HG03280 (cell line): ENCODE data around the gene SLC25A6.
"Not testable (repeated sequence)": the region's sequence is repeated elsewhere in the genome, so short reads cannot be mapped to it uniquely, and the experiment has no call there.

Experiments
- ATAC-seq: cut with Tn5 transposase; IDR thresholded peaks from one replicate; pipeline ENCODE4 v1.9.1; 2021; ENCODE audit warnings: mild to moderate bottlenecking, moderate library complexity; ENCODE audit not compliant: unreplicated experiment

SLC25A6 gene

GRCh38 chrX:1416327-1416784 is 24.4 kb upstream of the SLC25A6 start:
- no peak for ATAC-seq

GRCh38 chrX:1412551-1413161 is 20.7 kb upstream of the SLC25A6 start:
- no peak for ATAC-seq

- ATAC-seq: no peak
Measured at GRCh38 chrX:1411326-1411725, 19.4 kb upstream of the SLC25A6 start.

GRCh38 chrX:1407035-1407434 is 15.1 kb upstream of the SLC25A6 start:
- no peak for ATAC-seq

- ATAC-seq: not testable (repeated sequence)
Measured at GRCh38 chrX:1405769-1406168, 13.9 kb upstream of the SLC25A6 start.

GRCh38 chrX:1403867-1404266 is 12.0 kb upstream of the SLC25A6 start:
- not testable (repeated sequence) for ATAC-seq

GRCh38 chrX:1403228-1403627 is 11.3 kb upstream of the SLC25A6 start:
- ATAC-seq: no peak

- no peak for ATAC-seq
Measured at GRCh38 chrX:1401611-1402430, 9.9 kb upstream of the SLC25A6 start.

- ATAC-seq: no peak
Measured at GRCh38 chrX:1400742-1401471, 9.0 kb upstream of the SLC25A6 start.

GRCh38 chrX:1400049-1400448 is 8.1 kb upstream of the SLC25A6 start:
- no peak for ATAC-seq

GRCh38 chrX:1398431-1399340 is 6.8 kb upstream of the SLC25A6 start:
- no peak for ATAC-seq

GRCh38 chrX:1397441-1398270 is 5.7 kb upstream of the SLC25A6 start:
- no peak for ATAC-seq

GRCh38 chrX:1397001-1397400 is 5.1 kb upstream of the SLC25A6 start:
- ATAC-seq: no peak

GRCh38 chrX:1395646-1396216 is 3.8 kb upstream of the SLC25A6 start:
- no peak for ATAC-seq

- no peak for ATAC-seq
Measured at GRCh38 chrX:1394731-1395501, 3.0 kb upstream of the SLC25A6 start.

GRCh38 chrX:1393871-1394615 is 2.1 kb upstream of the SLC25A6 start:
- no peak for ATAC-seq

- ATAC-seq: peak; percentile 25
Measured at GRCh38 chrX:1392376-1393068, 609 bp upstream of the SLC25A6 start.

- no peak for ATAC-seq
Measured at GRCh38 chrX:1391370-1391706, 575 bp downstream of the SLC25A6 start.
